Brain microvascular endothelial cell (primary cell): ENCODE results near the gene NEDD9.

Source experiments
- DNase-seq: peaks from one replicate; pipeline ENCODE4 v3.0.0-alpha.2; 2020
- H3K27ac ChIP-seq: fragments of 250-450 bp; sonication (Bioruptor Pico); 2 replicates; pipeline ENCODE4 v1.5.1; 2020; ENCODE audit warnings: mild to moderate bottlenecking, moderate library complexity
- H3K27me3 ChIP-seq: fragments of 250-450 bp; sonication (Bioruptor Pico); replicated peaks from 2 replicates; pipeline ENCODE4 v1.5.1; 2020; ENCODE audit warnings: mild to moderate bottlenecking
- H3K36me3 ChIP-seq: fragments of 250-450 bp; sonication (Bioruptor Pico); replicated peaks from 2 replicates; pipeline ENCODE4 v1.5.1; 2020; ENCODE audit warnings: mild to moderate bottlenecking
- H3K4me3 ChIP-seq: 2 replicates; pipeline ENCODE4 v1.5.1; 2011; ENCODE audit warnings: low read depth, mild to moderate bottlenecking, control low read depth, low read length, moderate library complexity
- CTCF ChIP-seq: IDR thresholded peaks from 2 replicates; pipeline ENCODE4 v1.5.1; 2011; ENCODE audit warnings: low read depth, mild to moderate bottlenecking, moderate library complexity, low read length, control low read depth, inconsistent platforms; ENCODE audit errors: missing control alignments
- in situ Hi-C: cut with HindIII; loops from 2 replicates; pipeline ENCODE4 v1.10.0; 2017; ENCODE audit warnings: low sequenced_read_pairs, low pct_ligation_motif_present

The NEDD9 gene

GRCh38 chr6:11242711-11243110, 10.2 kb upstream of the NEDD9 start:
- no peak for TF ChIP-seq CTCF
- DNase-seq: no peak
- Histone ChIP-seq H3K27ac (no peak overlapping the region), H3K4me3 (no peak overlapping the region), H3K27me3 (no peaks in the 10 kb centered on the region), H3K36me3 (no peaks in the 10 kb centered on the region)
- in situ Hi-C loops: no loop called here

GRCh38 chr6:11241793-11242201, 9.3 kb upstream of the NEDD9 start:
- Histone ChIP-seq H3K36me3 (no peaks in the 10 kb centered on the region), H3K27ac (no peak overlapping the region), H3K27me3 (no peaks in the 10 kb centered on the region), H3K4me3 (no peak overlapping the region)
- peak; percentile 99 for TF ChIP-seq CTCF
- in situ Hi-C loops: no loop called here
- DNase-seq: peak; percentile 57

- Histone ChIP-seq H3K27me3 (no peaks in the 10 kb centered on the region), H3K4me3 (no peak overlapping the region), H3K27ac (no peak overlapping the region), H3K36me3 (no peaks in the 10 kb centered on the region)
- in situ Hi-C loops: no loop called here
- no peak for TF ChIP-seq CTCF
- DNase-seq: no peak
Observed at GRCh38 chr6:11241154-11241792, 8.8 kb upstream of the NEDD9 start.

- Histone ChIP-seq H3K4me3 (no peak overlapping the region), H3K27ac (no peak overlapping the region), H3K27me3 (no peaks in the 10 kb centered on the region), H3K36me3 (no peaks in the 10 kb centered on the region)
- in situ Hi-C loops: no loop called here
- DNase-seq: no peak
- TF ChIP-seq CTCF: no peak
Observed at GRCh38 chr6:11237956-11238355, 5.5 kb upstream of the NEDD9 start.

GRCh38 chr6:11237428-11237827, 5.0 kb upstream of the NEDD9 start:
- no peak for TF ChIP-seq CTCF
- no peak for DNase-seq
- no peak overlapping the region for H3K4me3 ChIP-seq
- in situ Hi-C loops: no loop called here
- no peaks in the 10 kb centered on the region for H3K36me3 ChIP-seq
- no peaks in the 10 kb centered on the region for H3K27me3 ChIP-seq
- no peak overlapping the region for H3K27ac ChIP-seq

GRCh38 chr6:11236915-11237314, 4.4 kb upstream of the NEDD9 start:
- in situ Hi-C loops: no loop called here
- TF ChIP-seq CTCF: no peak
- no peak for DNase-seq
- Histone ChIP-seq H3K27ac (no peak overlapping the region), H3K36me3 (no peaks in the 10 kb centered on the region), H3K27me3 (no peaks in the 10 kb centered on the region), H3K4me3 (no peak overlapping the region)
